Fibroblast of the aortic adventitia (primary cell): Measurements from ENCODE around the gene ADAMTS3. TPM values are rescaled to one million over a fixed set of nuclear protein-coding genes. Genes with fewer than 3 reads are reported as not detected.

Experiments used
- DNase-seq: peaks from one replicate; pipeline ENCODE4 v3.0.0-alpha.2; 2010; ENCODE audit warnings: low read depth
- H3K4me3 ChIP-seq: 2 replicates; pipeline ENCODE4 v1.5.1; 2011; ENCODE audit warnings: low read depth, mild to moderate bottlenecking, control low read depth, low read length, moderate library complexity
- CTCF ChIP-seq: IDR thresholded peaks from 2 replicates; pipeline ENCODE4 v1.5.1; 2011; ENCODE audit warnings: mild to moderate bottlenecking, low read length, control low read depth, inconsistent platforms; ENCODE audit not compliant: insufficient read depth
- total RNA-seq: library from RNA; depleted of rRNA; stranded (reverse); fragments of >200 nt; gene quantifications from 2 replicates; pipeline ENCODE4 v1.2.3, GENCODE V29; 2012; ENCODE audit warnings: low replicate concordance

The ADAMTS3 gene
- total RNA-seq, 1 donor, result 20.3 TPM

DNA sequence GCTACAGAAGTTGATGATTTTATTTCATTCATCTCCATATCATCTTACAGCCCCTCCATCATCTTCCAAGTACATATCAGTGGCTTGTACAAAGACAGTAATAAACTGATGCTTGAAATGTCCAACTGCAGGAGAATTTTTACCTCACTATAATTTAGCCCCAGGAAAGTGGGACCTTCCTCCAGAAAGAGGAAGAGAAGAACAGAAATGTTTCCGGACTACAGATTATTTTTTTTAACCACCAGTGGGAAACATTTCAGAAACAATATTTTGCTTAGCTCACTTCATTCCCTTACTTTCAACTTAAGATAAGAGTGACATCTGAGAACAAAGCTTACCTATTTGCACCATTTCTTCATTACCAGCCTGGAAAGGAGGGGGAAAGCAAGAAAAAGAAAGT is 2.0 kb downstream of the ADAMTS3 start:
- TF ChIP-seq CTCF, result no peak

DNA sequence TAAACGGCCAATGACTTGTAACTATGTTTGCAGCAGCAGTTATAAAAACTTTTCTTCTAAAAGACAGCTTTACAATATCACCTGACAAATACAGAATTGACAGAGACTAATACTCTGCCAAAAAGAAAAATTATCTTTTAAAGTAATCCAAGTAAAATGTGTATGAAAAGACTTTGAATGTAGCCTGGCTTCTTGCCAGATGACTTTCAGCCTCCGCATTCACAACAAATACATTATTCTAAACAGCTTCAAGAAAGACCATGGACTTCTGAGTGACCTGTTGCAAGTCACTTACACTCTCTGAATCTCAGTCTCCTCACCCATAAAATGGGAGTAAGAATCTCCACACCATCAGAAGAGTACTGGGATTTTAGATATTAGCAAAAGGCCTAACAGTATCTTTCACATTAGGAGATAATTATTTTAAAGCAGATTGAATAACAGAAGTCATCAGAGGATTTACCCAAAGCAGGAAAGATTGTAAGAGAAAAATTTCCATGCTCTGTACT is 2.5 kb downstream of the ADAMTS3 start:
- no peak for DNase-seq
- no peak overlapping the region for H3K4me3 ChIP-seq
- no peak for TF ChIP-seq CTCF

More for the DNA sequence above, 2.0 kb downstream of the ADAMTS3 start:
- DNase-seq, result no peak
- H3K4me3 ChIP-seq, result peak overlapping the region; percentile 81

DNA sequence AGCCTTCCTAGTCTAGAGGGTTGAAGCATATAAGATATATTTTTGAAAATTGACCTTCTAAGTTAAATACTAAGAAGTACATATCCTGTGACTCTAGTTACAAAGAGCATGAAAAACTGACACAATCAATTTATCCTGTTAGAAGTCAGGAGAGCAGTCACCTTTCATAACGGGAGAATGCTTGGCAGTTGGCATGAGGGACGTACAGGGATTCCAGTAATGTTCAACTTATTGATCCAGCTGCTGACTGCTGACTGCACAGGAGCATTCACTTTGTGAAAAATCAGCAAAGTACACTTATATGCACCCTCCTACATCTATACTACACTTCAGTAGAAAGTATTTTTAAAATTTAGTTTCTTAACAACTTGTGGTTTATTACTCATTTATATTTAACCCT is 4.2 kb downstream of the ADAMTS3 start:
- no peak overlapping the region for H3K4me3 ChIP-seq
- DNase-seq, result no peak
- no peak for TF ChIP-seq CTCF

DNA sequence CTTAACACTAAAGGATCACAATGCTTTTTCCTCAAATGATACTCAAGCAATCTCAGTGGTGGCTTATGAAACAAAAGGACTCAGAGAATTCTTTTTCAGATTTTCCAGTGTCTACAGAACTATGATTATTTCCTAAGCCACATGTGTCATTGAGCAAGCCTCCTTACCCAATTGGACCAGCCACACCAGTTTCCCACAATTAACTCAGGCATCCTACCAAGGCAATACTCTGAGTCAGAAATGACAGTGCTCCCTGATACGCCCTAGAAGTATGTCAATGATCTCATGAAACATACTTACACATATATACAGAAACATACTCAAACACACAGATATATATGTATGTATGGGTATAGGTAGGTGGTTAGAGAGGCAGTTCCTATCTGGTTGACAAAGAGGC is 4.8 kb downstream of the ADAMTS3 start:
- DNase-seq, result peak; percentile 62
- TF ChIP-seq CTCF, result no peak
- no peak overlapping the region for H3K4me3 ChIP-seq

- no peak for TF ChIP-seq CTCF
- H3K4me3 ChIP-seq, result no peak overlapping the region
- DNase-seq, result no peak
Observed at GRCh38 chr4:72558655-72559054, 10.4 kb downstream of the ADAMTS3 start.

DNA sequence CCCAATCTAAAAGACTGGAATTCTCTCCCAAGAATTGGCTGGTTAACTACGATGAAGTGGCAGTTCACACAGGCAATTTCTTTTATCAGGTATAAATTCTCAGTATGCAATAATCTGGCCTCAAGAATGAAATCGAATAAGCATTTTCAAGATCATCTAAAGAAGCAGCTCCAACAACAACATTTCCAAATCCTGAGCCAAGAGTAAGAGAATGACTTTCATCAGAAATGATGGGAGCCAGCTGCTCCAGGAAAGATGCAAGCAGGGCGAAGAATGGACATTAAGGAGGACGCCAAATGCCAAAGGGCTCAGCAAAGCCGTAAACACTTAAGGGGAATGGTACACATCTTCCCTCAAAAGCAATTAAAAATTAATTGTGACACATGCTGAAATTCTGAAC is 12.0 kb downstream of the ADAMTS3 start:
- H3K4me3 ChIP-seq, result no peak overlapping the region
- peak; percentile 72 for DNase-seq
- TF ChIP-seq CTCF, result no peak

- no peak for DNase-seq
- TF ChIP-seq CTCF, result no peak
- no peak overlapping the region for H3K4me3 ChIP-seq
Observed at GRCh38 chr4:72555377-72555831, 13.6 kb downstream of the ADAMTS3 start.
